Measurements from ENCODE around the gene AR.
A peak's percentile ranks its signal among the peaks of the same experiment; 100 is the strongest.

AR gene

GRCh38 chrX:67724359-67725110 is 180.7 kb downstream of the AR start:
- in situ Hi-C loops (cut with HindIII; ENCODE audit: low pct_unique_long_range_greater_than_20kb, low sequenced_read_pairs), result no loop called here
- no peak for TF ChIP-seq JUND (IDR thresholded peaks at IDR 0.05; ENCODE audit: low read depth)
- DNase-seq (ENCODE audit: low read depth in 1 of 2, low spot score in 1 of 2), result no peak

GRCh38 chrX:67725471-67725870 is 181.7 kb downstream of the AR start:
- in situ Hi-C loops (cut with HindIII; ENCODE audit: low pct_unique_long_range_greater_than_20kb, low sequenced_read_pairs), result no loop called here
- DNase-seq (ENCODE audit: low read depth in 1 of 2, low spot score in 1 of 2), result no peak
- TF ChIP-seq JUND (IDR thresholded peaks at IDR 0.05; ENCODE audit: low read depth), result no peak

- no peak for TF ChIP-seq JUND (IDR thresholded peaks at IDR 0.05; ENCODE audit: low read depth)
- no peak for DNase-seq (ENCODE audit: low read depth in 1 of 2, low spot score in 1 of 2)
- in situ Hi-C loops (cut with HindIII; ENCODE audit: low pct_unique_long_range_greater_than_20kb, low sequenced_read_pairs), result no loop called here
Measured at GRCh38 chrX:67726018-67726417, 182.2 kb downstream of the AR start.

- in situ Hi-C loops (cut with HindIII; ENCODE audit: low pct_unique_long_range_greater_than_20kb, low sequenced_read_pairs), result no loop called here
- DNase-seq (ENCODE audit: low read depth in 1 of 2, low spot score in 1 of 2), result no peak
- no peak for TF ChIP-seq JUND (IDR thresholded peaks at IDR 0.05; ENCODE audit: low read depth)
Measured at GRCh38 chrX:67727576-67727975, 183.8 kb downstream of the AR start.

GRCh38 chrX:67730296-67730695 is 186.5 kb downstream of the AR start:
- DNase-seq (ENCODE audit: low read depth in 1 of 2, low spot score in 1 of 2), result no peak
- no peak for TF ChIP-seq JUND (IDR thresholded peaks at IDR 0.05; ENCODE audit: low read depth)
- in situ Hi-C loops (cut with HindIII; ENCODE audit: low pct_unique_long_range_greater_than_20kb, low sequenced_read_pairs), result no loop called here

- in situ Hi-C loops (cut with HindIII; ENCODE audit: low pct_unique_long_range_greater_than_20kb, low sequenced_read_pairs), result no loop called here
- no peak for TF ChIP-seq JUND (IDR thresholded peaks at IDR 0.05; ENCODE audit: low read depth)
- no peak for DNase-seq (ENCODE audit: low read depth in 1 of 2, low spot score in 1 of 2)
Measured at GRCh38 chrX:67731061-67731460, 187.2 kb downstream of the AR start.

GRCh38 chrX:67732864-67733263 is 189.0 kb downstream of the AR start:
- no peak for TF ChIP-seq JUND (IDR thresholded peaks at IDR 0.05; ENCODE audit: low read depth)
- in situ Hi-C loops (cut with HindIII; ENCODE audit: low pct_unique_long_range_greater_than_20kb, low sequenced_read_pairs), result no loop called here
- DNase-seq (ENCODE audit: low read depth in 1 of 2, low spot score in 1 of 2), result no peak

GRCh38 chrX:67734111-67734753 is 190.4 kb downstream of the AR start:
- DNase-seq (ENCODE audit: low read depth in 1 of 2, low spot score in 1 of 2), result no peak
- in situ Hi-C loops (cut with HindIII; ENCODE audit: low pct_unique_long_range_greater_than_20kb, low sequenced_read_pairs), result no loop called here
- no peak for TF ChIP-seq JUND (IDR thresholded peaks at IDR 0.05; ENCODE audit: low read depth)

- DNase-seq (ENCODE audit: low read depth in 1 of 2, low spot score in 1 of 2), result peak in 1 of 2 experiments; percentile 4
- TF ChIP-seq JUND (IDR thresholded peaks at IDR 0.05; ENCODE audit: low read depth), result no peak
- in situ Hi-C loops (cut with HindIII; ENCODE audit: low pct_unique_long_range_greater_than_20kb, low sequenced_read_pairs), result no loop called here
Measured at GRCh38 chrX:67749536-67749935, 205.7 kb downstream of the AR start.

GRCh38 chrX:67750694-67751093 is 206.9 kb downstream of the AR start:
- no peak for TF ChIP-seq JUND (IDR thresholded peaks at IDR 0.05; ENCODE audit: low read depth)
- in situ Hi-C loops (cut with HindIII; ENCODE audit: low pct_unique_long_range_greater_than_20kb, low sequenced_read_pairs), result no loop called here
- no peak for DNase-seq (ENCODE audit: low read depth in 1 of 2, low spot score in 1 of 2)

- no peak for DNase-seq (ENCODE audit: low read depth in 1 of 2, low spot score in 1 of 2)
- TF ChIP-seq JUND (IDR thresholded peaks at IDR 0.05; ENCODE audit: low read depth), result no peak
- in situ Hi-C loops (cut with HindIII; ENCODE audit: low pct_unique_long_range_greater_than_20kb, low sequenced_read_pairs), result no loop called here
Measured at GRCh38 chrX:67759018-67759417, 215.2 kb downstream of the AR start.

GRCh38 chrX:67777148-67777547 is 233.3 kb downstream of the AR start:
- in situ Hi-C loops (cut with HindIII; ENCODE audit: low pct_unique_long_range_greater_than_20kb, low sequenced_read_pairs), result no loop called here
- no peak for TF ChIP-seq JUND (IDR thresholded peaks at IDR 0.05; ENCODE audit: low read depth)
- DNase-seq (ENCODE audit: low read depth in 1 of 2, low spot score in 1 of 2), result no peak

GRCh38 chrX:67779099-67779498 is 235.3 kb downstream of the AR start:
- DNase-seq (ENCODE audit: low read depth in 1 of 2, low spot score in 1 of 2), result no peak
- no peak for TF ChIP-seq JUND (IDR thresholded peaks at IDR 0.05; ENCODE audit: low read depth)
- in situ Hi-C loops (cut with HindIII; ENCODE audit: low pct_unique_long_range_greater_than_20kb, low sequenced_read_pairs), result no loop called here
